ENCODE results near the gene EP300.

Gene EP300

DNA sequence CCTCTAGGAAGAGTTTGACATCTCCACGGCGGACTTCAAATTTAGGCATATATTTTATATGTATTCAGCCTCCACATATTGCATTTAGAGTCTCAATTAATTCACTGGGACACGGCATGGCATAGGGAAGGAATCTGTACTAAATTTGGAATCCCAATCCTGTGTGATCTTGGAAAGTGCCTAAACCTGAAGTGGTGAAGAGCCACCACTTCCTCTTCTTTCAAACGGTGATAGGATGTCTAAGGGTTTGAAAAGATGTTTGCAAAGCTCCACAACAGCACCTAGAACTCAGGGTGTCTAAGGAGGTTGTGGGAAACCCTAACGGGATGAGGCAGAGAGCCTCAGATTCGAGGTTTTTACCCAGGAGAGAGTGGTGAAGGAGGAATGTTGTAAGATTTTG lies 111.7 kb downstream of the EP300 start:
- in situ Hi-C loops (cut with MboI; ENCODE audit: low sequenced_read_pairs): no loop called here

DNA sequence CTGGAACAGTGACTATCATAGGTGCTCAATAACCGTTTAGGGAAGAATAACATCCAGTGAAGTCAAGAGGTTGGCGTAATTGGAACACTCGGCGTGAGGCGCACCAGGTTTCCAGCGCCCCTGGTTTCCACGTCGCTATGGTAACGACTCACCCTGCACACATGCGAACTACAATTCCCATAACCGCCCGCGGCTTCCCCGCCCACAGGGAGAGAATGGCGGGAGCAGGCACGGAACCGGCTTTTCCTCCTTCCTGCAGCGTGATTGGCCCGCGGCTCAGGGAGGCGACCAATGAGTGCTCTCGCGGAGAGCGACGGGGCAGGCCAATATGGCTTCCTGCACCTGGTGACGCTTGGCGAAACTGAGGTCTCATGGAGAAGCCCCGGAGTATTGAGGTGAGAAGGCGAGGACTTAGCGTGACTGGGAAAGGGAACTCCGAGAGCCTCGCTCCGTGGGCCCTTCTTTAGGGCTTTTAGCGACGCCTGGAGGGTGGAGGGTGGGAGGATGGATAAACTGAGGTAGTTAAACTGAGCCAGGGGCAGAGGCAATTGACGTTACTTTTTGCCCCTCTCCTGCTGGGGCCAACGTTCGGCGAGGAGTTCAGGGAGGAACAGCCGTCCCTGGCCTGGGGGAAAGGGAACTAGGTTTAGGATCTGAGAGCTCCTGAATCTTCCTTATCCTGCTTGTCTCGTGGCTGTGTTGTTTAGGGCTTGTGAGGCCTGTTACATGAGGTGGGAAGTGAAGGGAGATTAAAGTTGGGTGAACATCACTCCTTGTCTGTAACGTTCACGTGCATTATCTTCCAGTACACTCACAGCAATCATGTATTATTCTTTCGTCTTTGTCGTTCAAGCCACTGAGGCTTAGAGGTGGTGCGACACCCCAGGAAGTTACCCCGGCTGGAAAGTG lies 112.9 kb downstream of the EP300 start, which contains the start of gene L3MBTL2:
Gene L3MBTL2, plus strand, starts transcription at position 321 of the 909 bp plus-strand sequence. Its CDS starts 51 bp downstream, at position 372.
- in situ Hi-C loops (cut with MboI; ENCODE audit: low sequenced_read_pairs): no loop called here

DNA sequence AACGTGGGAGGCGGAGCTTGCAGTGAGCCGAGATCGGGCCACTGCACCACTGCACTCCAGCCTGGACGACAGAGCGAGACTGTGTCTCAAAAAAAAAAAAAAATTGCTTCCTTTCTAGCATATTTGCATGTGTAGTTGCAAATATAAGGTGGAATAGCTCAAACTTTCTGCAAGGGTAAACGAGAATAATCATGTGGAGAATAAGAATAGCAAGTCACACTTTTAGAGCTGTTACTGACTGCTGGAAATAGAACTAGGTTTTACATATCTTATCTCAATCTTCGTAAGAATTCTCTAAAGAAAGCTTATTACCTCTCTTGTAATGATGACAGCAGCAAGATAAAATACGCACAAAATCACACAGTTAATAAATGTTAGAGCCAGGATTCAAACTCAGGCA lies 114.3 kb downstream of the EP300 start:
- in situ Hi-C loops (cut with MboI; ENCODE audit: low sequenced_read_pairs): no loop called here

- in situ Hi-C loops (cut with MboI; ENCODE audit: low sequenced_read_pairs): no loop called here
Observed at GRCh38 chr22:41215409-41215808, 123.0 kb downstream of the EP300 start.

DNA sequence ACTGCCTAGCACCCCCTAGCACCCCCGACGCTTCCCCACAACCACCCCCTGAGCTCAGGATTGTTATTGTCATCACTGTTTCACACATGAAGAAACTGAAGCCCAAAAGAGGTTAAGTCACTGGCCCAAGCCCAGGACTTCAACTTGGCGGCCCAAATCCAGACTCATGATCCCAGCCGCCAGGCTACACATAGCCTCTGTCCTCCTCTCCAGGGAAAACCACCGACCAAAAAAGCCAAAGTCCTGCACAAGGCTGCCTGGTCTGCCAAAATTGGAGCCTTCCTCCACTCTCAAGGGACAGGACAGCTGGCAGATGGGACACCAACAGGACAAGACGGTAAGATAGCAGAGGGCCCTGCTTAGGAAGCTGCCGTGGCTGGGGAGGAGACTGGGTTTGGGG lies 123.5 kb downstream of the EP300 start:
- in situ Hi-C loops (cut with MboI; ENCODE audit: low sequenced_read_pairs): no loop called here

GRCh38 chr22:41216984-41217383 lies 124.6 kb downstream of the EP300 start:
- in situ Hi-C loops (cut with MboI; ENCODE audit: low sequenced_read_pairs): no loop called here

- in situ Hi-C loops (cut with MboI; ENCODE audit: low sequenced_read_pairs): no loop called here
Observed at GRCh38 chr22:41217553-41218157, 125.3 kb downstream of the EP300 start.

- in situ Hi-C loops (cut with MboI; ENCODE audit: low sequenced_read_pairs): no loop called here
Observed at GRCh38 chr22:41222846-41223507, 130.6 kb downstream of the EP300 start.

DNA sequence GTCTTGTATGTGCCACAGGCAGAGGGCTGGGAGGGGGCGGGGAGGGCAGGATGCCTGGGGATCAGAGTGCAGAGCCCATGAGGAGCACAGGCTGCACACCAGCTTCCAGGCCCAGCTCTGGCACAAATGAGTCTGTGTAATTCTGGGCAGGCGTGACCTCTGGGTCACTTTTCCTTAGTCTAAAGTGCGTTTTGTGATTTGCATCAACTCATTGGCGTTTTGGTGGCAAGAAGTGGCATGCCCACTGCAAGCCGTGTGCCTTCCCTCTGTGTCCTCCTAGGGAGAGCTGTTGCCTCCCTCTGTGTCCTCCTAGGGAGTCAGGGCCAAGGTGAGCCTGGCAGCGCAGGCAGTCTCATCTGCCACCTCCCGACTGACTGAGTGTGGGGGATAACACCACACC lies 131.1 kb downstream of the EP300 start:
- in situ Hi-C loops (cut with MboI; ENCODE audit: low sequenced_read_pairs): no loop called here

- in situ Hi-C loops (cut with MboI; ENCODE audit: low sequenced_read_pairs): no loop called here
Observed at GRCh38 chr22:41226723-41227655, 134.6 kb downstream of the EP300 start.

- in situ Hi-C loops (cut with MboI; ENCODE audit: low sequenced_read_pairs): no loop called here
Observed at GRCh38 chr22:41229215-41229614, 136.8 kb downstream of the EP300 start.
